HG03025 (cell line): ENCODE measurements around the gene MCTP1.

ENCODE experiments used
- ATAC-seq: cut with Tn5 transposase; IDR thresholded peaks from one replicate; pipeline ENCODE4 v1.9.1; 2021; ENCODE audit warnings: mild to moderate bottlenecking, moderate library complexity; ENCODE audit not compliant: unreplicated experiment, low FRiP score

The MCTP1 gene

GRCh38 chr5:95134326-95134725 lies 150.6 kb downstream of the MCTP1 start:
- ATAC-seq, result no peak

- ATAC-seq, result no peak
Observed at GRCh38 chr5:95132096-95132495, 152.8 kb downstream of the MCTP1 start.

GRCh38 chr5:95130941-95131340 lies 154.0 kb downstream of the MCTP1 start:
- no peak for ATAC-seq

- no peak for ATAC-seq
Observed at GRCh38 chr5:95124731-95125130, 160.2 kb downstream of the MCTP1 start.

- no peak for ATAC-seq
Observed at GRCh38 chr5:95124101-95124500, 160.8 kb downstream of the MCTP1 start.

GRCh38 chr5:95114902-95115301 lies 170.0 kb downstream of the MCTP1 start:
- no peak for ATAC-seq

- ATAC-seq, result no peak
Observed at GRCh38 chr5:95114305-95114704, 170.6 kb downstream of the MCTP1 start.

GRCh38 chr5:95113489-95113888 lies 171.4 kb downstream of the MCTP1 start:
- no peak for ATAC-seq

- ATAC-seq, result no peak
Observed at GRCh38 chr5:95111141-95111540, 173.8 kb downstream of the MCTP1 start.

GRCh38 chr5:95110118-95110517 lies 174.8 kb downstream of the MCTP1 start:
- no peak for ATAC-seq

- no peak for ATAC-seq
Observed at GRCh38 chr5:95107138-95107537, 177.8 kb downstream of the MCTP1 start.

- no peak for ATAC-seq
Observed at GRCh38 chr5:95105638-95106037, 179.3 kb downstream of the MCTP1 start.

- no peak for ATAC-seq
Observed at GRCh38 chr5:95102687-95103086, 182.2 kb downstream of the MCTP1 start.

- ATAC-seq, result no peak
Observed at GRCh38 chr5:95102080-95102479, 182.8 kb downstream of the MCTP1 start.

- ATAC-seq, result no peak
Observed at GRCh38 chr5:95100551-95100950, 184.3 kb downstream of the MCTP1 start.

GRCh38 chr5:95098012-95098411 lies 186.9 kb downstream of the MCTP1 start:
- ATAC-seq, result no peak

GRCh38 chr5:95093211-95093610 lies 191.7 kb downstream of the MCTP1 start:
- ATAC-seq, result no peak

GRCh38 chr5:95090774-95091173 lies 194.1 kb downstream of the MCTP1 start:
- ATAC-seq, result no peak

- peak; percentile 73 for ATAC-seq
Observed at GRCh38 chr5:95087816-95088317, 197.0 kb downstream of the MCTP1 start.

GRCh38 chr5:95086927-95087815 lies 197.7 kb downstream of the MCTP1 start:
- peak; percentile 35 for ATAC-seq

- no peak for ATAC-seq
Observed at GRCh38 chr5:95084757-95085156, 200.1 kb downstream of the MCTP1 start.

- ATAC-seq, result no peak
Observed at GRCh38 chr5:95083606-95084005, 201.3 kb downstream of the MCTP1 start.
